D341Med (cell line): ENCODE results near the gene COL19A1.
"Not testable (repeated sequence)": the region's sequence is repeated elsewhere in the genome, so short reads cannot be mapped to it uniquely, and the experiment has no call there.

ENCODE experiments used
- DNase-seq: peaks from one replicate; pipeline ENCODE4 v3.0.0; 2012; ENCODE audit warnings: low spot score

The COL19A1 gene

DNA sequence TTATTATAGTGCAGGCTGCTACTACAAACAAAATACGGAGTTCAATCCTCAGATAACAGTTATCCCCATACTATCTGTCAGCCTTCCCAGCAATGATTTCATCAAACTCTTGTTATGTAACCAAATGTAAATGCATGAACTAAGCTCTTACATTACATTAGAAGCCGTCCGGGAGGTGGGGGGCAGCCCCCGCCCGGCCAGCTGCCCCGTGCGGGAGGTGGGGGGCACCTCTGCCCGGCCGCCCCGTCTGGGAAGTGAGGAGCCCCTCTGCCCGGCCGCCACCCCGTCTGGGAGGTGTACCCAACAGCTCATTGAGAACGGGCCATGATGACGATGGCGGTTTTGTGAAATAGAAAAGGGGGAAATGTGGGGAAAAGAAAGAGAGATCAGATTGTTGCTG, 99.6 kb downstream of the COL19A1 start:
- not testable (repeated sequence) for DNase-seq

GRCh38 chr6:69973138-69973537, 106.8 kb downstream of the COL19A1 start:
- DNase-seq = no peak

DNA sequence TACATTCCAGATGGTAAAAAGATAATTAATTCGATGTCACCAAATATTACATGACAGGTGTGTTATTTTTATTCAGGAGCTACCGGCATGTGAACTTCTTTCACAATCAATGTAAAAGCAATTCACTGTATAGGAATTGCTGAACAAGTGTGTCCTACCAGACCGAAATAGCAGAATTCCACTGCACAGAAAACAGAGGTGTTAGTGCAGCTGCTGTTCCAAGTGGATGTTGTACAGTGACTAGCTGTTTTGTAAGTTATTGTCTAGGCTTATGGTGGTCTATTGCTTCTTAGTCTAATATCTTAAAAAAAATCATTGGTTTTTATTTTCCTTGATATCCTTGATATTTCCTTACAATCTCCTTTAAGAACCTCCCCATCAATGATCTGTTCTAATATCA, 107.4 kb downstream of the COL19A1 start:
- no peak for DNase-seq

DNA sequence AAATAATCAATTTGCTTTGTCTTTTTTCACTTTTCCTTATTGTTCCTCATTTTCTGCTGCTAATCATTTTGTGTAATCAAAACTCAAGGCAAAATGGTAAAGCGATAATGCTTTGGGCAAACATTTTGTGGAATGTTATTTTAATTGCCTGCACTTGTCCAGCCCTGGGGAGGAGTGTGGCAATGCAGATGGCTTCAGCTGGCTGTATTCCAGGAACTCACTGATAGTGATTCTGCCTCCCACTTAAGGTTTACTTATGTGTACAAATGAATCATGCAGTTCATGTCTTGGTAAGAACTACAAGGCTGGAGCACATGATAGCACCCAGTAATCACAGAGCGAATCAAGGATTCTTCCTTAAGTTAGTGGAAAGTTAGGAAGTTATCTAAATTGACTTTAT, 107.8 kb downstream of the COL19A1 start:
- no peak for DNase-seq

DNA sequence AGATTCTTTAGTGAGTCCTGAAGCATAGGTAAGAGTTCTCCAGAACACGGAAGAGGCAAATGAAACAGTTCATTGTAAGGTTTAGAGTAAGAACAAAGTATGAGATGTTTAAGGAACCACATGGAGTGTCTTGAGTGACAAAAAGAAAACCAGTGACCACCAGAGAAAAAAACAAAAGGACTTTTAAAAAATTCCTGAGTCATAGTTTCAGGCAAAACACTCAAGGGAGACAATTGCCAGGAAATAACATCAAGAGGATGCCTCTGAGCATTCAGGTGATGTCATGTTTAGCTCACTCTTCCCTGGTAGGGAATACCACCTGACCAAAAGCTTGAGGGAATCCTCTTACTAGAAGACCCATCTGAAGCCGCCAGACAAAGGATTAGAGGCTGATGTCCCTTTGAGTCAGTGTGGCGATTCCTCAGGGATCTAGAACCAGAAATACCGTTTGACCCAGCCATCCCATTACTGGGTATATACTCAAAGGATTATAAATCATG, 110.3 kb downstream of the COL19A1 start:
- DNase-seq = no peak

DNA sequence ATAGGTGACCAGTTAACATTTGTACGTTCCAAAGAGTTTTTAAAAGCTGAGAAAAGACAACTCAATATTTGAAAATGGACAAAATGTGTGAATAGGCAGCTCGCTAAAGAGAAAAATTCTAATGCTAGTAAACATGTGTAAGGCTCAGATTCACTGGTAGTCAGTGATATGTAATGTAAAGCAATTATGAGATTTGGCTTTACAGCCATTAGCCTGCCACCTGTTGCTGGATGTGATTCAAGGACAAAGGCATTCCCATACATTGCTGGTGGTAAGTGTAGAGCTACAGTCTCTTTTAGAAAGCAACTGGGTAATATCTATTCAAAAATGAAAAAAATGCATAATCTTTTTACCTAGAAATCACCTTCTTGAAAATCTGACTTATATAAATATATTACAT, 114.3 kb downstream of the COL19A1 start:
- peak; percentile 36 for DNase-seq

GRCh38 chr6:69984506-69984905, 118.2 kb downstream of the COL19A1 start:
- DNase-seq = no peak

DNA sequence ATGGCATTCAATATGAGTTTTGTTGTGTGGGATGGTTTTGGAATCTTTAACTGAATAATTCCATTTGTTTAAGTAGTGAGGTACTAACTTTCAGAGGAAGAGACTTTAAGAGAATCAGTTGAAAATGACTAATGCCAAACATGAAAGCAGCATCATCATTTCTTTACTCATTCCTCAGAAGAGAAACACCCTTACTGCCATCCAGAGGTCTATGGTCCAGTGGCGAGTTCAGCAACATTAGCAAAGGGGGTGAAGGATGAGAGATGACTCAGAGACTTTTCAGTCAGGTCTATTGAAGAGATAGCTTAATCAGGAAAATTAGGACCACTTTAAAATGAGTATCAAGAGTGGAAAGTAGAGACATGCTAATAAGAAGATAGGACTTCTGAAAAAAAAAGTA, 118.8 kb downstream of the COL19A1 start:
- DNase-seq = no peak

DNA sequence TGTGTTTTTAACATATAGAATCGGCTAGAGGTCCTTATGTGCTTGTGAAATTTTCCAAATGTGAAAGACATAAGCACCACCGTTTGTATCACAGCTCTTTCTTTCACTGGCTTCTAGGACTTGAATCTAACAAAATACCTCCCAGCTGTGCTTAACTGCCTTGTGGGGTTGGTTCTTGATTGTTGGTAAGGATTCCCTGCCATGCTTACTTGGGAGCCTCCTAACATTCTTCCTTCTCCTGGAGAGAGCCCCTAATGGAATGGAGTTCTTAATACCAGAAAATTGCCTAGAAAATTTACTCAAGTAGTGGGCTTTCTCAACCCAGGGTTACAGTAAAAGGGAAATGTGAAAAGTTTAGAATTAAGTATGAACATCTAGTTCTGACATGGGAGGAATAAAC, 121.2 kb downstream of the COL19A1 start:
- DNase-seq = no peak

DNA sequence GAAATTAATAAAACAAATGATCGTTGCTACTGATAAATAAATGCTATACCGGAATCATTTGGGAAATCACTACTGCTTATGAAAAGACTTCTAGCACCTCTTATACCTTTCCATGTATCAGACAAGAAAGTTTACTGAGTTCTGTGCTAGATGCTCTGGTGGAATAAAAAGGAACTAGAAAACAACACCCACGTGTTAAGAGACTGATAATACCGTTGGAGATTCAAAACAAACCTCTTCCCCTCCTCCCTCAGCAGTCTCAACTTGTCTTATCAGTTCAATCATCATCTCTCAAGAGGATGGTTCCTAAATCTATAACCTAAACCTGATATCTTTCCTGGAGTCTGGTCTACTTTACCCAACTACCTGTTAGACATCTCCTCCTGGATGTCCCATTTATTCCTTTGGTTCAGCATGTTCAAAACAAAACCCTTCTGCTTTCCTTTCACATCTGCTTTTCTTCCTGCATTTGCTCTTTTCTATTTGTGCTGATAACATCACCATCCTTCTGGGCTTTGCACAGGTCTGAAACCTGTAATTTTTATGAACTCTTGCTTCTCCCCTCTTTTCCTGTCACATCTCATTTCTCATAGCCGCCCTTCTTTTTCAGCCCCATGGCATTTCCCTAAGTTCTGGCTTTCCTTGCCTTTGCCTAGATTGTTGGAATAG, 122.2 kb downstream of the COL19A1 start:
- DNase-seq = no peak

DNA sequence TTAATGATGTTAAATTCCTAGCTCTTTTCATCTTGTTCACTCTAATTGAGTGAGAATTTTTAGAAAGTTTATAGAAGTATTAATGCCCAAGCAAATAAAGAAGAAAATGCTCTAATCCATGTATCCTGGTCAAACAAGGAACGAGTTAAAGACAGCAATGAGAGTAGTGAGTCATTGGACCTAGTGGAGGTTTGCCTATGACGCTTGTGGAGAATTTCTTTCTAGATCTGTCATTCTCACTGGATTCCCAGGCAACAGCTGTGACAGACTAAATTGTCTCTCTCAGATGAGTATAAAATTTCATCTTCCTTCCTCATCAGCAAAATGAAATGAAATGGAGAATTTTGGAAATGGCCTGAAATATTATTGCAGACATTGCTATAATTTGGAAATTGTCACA, 127.9 kb downstream of the COL19A1 start:
- DNase-seq = no peak

- DNase-seq = no peak
Measured at GRCh38 chr6:70008189-70008588, 141.8 kb downstream of the COL19A1 start.

DNA sequence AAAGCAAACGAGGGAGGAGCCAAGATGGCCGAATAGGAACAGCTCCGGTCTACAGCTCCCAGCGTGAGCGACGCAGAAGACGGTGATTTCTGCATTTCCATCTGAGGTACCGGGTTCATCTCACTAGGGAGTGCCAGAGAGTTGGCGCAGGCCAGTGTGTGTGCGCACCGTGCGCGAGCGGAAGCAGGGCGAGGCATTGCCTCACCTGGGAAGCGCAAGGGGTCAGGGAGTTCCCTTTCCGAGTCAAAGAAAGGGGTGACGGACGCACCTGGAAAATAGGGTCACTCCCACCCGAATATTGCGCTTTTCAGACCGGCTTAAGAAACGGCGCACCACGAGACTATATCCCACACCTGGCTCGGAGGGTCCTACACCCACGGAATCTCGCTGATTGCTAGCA, 144.0 kb downstream of the COL19A1 start:
- not testable (repeated sequence) for DNase-seq

DNA sequence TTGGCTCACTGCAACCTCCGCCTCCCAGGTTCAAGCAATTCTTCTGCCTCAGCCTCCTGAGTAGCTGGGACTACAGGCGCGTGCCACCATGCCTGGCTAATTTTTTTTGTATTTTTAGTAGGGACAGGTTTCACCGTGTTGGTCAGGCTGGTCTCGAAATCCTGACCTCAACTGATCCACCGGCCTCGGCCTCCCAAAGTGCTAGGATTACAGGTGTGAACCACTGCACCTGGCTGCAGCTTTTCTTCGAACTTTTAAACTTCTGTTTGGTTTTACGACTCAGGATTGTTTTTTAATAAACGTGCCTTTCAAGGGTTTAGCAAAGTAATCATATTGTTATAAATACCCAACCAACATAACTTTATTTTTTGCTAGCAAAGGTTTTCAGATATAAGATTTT, 156.8 kb downstream of the COL19A1 start:
- not testable (repeated sequence) for DNase-seq

DNA sequence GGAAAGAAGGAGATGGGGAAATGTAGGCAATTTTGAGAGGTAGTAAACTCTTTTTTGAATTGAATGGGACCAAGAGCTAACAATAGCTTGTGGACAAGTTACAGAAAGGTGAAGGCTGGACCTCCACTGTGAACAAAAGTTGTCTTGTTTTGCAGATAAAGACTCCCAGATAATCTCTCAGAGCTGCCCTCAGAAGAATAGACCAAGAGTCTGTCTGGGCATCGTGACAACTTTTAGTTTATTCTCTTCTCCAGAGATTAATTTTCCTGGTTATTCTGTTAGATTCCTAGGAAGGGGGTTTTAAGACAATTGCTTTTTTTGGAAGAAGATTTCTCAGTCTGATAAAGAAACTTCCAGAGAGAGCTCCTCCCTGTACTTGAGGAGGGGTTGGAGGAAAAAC, 161.9 kb downstream of the COL19A1 start:
- DNase-seq = no peak

DNA sequence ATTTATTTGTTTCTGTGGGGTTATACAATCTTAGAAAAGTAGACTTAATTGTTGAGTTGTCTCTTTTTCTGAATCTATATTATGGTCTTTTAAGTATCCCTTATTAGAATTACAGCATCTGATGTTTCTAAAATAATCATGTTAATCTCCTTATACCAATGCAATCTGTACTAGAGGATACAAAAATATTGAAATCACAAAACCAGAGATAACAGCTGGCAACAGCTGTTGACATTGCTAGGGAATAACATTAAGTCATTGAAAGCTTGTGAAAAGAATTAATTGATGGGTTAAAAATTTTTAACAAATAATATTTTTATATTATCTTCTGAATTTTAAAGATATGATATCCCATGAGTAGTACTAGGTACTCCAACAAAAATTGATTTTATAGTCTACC, 162.6 kb downstream of the COL19A1 start:
- DNase-seq = no peak

GRCh38 chr6:70033781-70034180, 167.4 kb downstream of the COL19A1 start:
- DNase-seq = no peak

GRCh38 chr6:70037445-70037844, 171.1 kb downstream of the COL19A1 start:
- no peak for DNase-seq

GRCh38 chr6:70040766-70041165, 174.4 kb downstream of the COL19A1 start:
- no peak for DNase-seq

- DNase-seq = no peak
Measured at GRCh38 chr6:70041411-70041810, 175.1 kb downstream of the COL19A1 start.

- DNase-seq = no peak
Measured at GRCh38 chr6:70045413-70045812, 179.1 kb downstream of the COL19A1 start.

DNA sequence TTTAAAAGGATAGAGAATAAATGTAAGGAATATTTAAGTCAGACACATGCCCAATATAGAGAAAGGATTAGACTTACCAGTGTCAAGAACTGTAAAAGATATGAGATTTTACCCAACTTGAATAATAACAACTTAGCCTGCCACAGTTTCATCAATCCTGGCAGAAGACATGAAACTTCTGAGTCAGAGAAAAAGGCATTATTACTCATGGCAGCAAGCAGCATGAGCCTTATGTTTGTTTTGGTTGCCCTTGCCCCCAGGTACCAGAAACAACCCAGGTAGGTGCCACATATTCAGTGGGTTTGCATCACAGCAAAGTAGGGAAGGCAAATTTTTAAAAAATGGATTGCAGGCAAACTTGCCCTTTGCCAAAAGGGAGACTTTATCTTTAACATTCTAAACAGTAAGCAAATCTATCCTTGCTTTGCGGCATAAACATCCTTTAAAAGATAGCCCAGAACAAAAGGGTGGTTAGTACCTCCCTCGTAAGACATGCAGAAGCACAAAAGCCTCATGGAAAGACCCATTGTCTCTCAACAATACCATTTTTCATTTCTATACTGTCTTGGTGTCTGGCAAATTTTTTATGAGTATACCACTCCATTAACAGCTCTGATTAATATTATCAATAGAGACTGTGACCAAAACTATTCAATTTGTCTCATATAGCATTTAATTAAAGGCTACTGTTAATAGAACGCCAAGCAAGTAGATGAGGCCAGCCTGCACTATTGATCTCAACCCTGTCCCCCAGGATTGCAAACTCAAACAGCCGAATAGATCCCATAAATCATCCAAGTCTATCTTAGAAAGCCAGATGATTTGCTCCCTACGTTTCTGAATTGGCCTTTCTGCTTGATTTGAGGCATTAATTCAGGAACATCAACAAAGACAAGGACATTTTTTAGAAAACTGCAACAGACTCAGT, 185.1 kb downstream of the COL19A1 start:
- DNase-seq = no peak

GRCh38 chr6:70059039-70059719, 192.8 kb downstream of the COL19A1 start:
- no peak for DNase-seq
